Stimulated activated CD8-positive, alpha-beta memory T cell treated with anti-CD3 and anti-CD28 coated beads, Interleukin-2, amount 100 ng/mL, for 48 hours (primary cell): ENCODE results near the gene MYCBP2.

ENCODE experiments used
- DNase-seq, 2 donors: peaks; one replicate each; pipeline ENCODE4 v3.0.0-alpha.2; 2020; ENCODE audit warnings: low read depth in 2 of 2

The MYCBP2 gene

DNA sequence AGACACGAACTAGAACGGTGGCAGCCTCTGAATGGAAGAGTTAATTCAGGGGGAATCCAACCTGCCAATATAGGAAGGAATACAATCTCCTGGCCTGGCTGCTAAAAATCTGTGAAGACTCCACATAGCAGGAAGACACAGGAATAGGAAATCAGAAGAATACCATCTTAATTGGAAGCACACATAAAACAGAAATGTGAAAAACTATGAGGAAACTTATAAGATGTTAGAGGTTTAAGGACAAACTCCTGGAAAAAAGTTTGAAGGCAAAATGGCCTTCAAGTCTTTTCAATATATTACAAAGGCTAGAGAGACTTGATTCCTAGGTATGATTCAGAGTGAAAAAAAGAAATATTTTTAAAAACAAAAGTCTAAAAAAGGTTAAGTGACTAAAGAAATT is 221.8 kb downstream of the MYCBP2 start:
- DNase-seq, result no peak

DNA sequence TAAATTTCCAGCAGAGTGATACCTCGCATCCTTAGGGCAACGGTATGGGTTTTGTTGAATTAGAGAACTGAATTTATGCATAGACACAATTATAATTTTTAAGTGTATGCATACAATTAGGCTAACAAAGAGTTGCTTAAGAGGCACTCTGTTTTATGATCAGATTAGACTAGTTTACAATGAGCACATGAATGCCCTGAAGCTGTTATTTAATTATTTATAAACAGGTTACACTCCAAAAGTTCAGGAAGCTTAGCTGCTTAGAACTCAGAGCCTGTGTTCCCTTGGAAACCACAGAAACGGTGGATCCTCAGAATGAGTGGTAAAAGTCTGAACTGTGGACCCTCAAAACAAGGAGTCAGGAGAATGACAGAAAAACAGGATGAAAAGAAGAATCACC is 227.5 kb downstream of the MYCBP2 start:
- no peak for DNase-seq

DNA sequence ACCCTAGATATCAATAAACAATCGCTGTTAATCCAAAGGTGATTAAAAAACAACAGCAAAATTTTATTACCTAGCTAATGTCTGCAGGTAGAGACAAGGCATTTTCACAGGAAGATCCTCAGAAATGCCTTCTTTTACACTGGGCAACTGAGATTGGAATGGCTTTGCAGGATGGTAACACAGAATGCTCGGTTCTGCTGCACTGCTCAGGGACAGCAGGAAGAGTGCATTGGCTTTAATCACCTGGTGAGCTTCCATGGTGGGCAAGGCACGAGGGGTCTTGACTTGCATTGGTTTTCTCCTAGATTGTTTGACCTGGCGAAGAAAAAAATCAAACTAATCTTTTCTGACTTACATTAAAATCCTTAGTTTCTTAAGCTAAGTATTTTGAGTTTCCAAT is 231.6 kb downstream of the MYCBP2 start:
- no peak for DNase-seq

DNA sequence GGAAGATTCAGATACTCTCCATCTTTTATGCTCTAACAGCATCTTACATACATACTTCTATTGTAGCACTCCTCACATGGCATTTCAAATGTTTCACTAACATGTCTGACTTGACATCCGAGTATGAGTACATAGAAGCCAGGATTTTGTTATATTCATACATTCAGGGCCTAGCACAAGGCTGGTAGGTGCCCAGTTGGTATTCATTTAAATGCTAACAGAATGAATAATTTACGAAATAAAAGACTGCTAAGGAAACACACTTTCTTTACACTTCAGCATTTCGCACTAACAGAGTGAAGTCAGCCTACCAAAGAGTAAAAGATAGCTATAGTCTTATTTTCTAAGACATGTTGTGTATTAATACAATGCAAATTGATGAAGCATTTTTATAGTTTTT is 232.1 kb downstream of the MYCBP2 start:
- DNase-seq, result no peak

DNA sequence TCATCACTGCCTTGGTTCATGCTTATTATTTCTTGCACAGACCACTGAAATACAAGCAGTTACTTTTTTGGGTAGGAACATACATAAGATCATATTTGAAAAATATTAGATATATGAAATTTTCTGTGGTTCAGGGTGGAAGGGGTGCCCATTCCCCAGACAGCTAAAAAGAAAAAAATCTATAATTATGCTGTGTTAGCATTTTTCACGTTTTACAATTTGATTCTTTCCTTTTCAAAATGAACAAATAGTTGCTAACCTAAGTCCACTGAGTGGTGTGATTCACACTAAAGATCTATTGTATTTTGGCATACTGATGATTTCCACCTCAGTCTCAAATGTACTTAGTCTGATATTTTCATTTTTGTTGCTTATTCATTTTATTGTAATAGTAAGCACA is 233.2 kb downstream of the MYCBP2 start:
- no peak for DNase-seq

DNA sequence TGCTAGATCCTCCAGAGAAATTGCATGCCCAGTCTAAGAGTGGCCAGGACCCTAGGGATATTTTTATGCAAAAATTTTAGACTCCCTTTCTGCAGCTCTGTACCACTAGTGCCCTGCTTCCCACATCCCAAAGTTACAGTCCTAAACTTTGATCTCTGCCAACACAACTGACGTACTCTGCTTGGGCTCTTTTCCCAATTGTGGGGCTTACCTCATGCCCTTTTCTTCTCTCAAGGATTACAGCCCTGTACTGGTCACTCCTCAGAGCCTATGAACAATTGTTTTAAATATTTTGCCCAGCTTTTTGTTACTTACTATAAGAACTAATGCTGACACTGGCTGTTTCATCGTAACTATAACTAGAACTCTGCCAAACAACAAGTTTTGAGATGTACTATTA is 242.1 kb downstream of the MYCBP2 start:
- no peak for DNase-seq

DNA sequence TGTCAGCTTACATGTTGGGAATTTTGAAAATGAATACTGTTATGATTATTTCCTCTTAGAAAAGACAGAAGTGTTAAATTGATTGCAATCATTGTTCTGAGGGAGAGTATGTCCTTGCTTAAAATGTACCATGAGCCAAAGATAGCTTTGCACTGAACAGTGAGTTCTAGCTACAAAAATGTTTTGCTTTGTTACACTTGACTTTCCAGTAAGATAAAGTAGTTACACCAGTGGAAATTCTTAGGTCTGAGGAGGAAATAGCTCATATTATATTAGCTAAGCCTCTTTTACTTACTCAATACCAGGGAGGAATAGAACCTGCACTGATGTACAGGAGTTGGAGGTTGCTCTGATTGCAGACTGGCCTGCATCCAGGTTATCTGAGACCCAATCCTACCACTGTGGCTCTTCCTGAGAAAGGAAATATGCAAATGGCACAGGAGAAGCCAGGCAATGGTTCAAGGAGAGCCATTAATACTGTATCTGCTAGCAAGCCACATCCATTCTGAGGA is 246.9 kb downstream of the MYCBP2 start:
- DNase-seq, result no peak

DNA sequence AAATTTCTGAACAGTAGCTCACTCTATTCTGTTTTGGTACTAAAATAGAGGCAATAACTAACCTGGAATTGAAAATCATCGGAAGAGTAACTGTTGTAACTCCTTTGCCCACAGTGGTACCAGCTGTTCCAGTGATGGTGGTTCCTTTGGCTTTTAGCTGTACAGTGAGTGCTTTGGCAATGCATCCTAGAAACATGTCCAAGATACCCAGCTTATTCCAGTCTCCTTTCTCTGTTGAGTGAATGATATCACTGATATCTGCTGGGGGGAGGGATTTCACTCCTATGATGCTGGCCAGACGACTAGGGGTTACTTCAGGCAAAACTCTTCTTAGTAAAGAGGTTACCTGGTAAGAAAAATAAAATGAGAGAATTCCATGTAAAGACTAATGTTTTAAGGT is 259.4 kb downstream of the MYCBP2 start:
- no peak for DNase-seq

DNA sequence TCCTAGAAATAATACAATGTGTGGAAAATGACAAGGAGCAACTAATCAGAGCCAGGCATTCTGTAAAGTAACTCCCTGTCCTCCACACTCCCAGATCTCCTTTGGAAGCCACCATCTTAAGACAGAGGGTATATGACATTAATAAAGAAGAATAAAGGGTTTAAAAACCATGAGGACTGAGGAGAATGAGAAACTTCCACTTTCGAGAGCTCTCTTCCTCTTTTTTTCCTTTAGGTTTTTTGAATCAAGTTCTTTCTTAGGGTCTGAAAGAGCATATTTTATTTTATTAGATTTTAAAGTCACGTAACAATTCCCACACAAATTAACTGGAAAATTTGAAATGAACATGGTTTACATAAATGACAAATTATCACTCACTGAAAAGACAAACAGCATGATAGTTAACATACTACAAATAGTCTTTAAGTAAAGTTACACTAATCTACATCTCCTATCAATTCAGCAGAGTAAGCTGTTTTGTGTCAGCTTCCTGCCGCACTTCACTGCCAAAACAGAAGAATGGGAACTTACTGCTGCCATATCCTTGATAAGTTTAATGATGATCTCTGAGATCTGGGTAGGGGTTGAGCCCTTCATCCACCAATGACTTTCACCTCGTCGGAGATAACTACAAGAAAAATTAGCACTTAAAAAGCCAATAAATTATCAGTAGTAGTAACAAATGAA is 261.3 kb downstream of the MYCBP2 start:
- no peak for DNase-seq

DNA sequence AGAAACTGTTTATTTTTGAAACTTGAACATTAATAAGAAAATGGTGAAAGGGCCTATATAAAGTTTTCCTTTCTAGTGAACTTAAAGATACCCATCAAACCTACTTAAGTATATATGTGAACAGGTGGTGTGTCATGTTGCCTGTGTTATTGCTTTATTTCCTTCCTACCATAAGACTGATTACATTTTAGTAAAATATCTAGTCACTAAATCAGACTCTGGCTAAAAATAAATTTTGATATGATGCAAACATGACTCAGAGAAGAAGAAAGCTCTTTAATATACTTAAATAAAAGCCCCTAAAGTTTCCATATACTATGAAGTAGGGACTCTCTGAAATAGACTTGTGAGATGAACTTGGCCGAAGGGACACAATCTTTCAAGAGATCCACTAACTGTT is 264.8 kb downstream of the MYCBP2 start:
- no peak for DNase-seq

DNA sequence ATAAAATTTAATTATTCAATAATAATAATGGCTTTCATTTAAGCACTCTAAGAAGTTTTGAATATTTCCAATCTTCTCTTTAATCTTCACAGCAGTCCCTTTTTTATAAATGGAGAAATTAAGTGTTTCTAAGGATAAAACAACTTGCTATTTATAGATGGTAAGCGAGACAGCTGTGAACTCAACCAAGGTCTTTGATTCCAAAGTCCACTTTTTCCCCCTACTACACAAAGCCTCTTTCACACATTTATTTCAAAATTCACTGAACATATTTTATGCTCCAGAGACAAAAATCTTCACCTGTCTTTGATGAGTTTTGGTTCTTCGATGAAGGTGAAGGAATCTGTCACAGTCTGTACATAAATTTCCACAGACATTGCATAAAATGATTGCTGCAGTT is 265.5 kb downstream of the MYCBP2 start:
- DNase-seq, result no peak

DNA sequence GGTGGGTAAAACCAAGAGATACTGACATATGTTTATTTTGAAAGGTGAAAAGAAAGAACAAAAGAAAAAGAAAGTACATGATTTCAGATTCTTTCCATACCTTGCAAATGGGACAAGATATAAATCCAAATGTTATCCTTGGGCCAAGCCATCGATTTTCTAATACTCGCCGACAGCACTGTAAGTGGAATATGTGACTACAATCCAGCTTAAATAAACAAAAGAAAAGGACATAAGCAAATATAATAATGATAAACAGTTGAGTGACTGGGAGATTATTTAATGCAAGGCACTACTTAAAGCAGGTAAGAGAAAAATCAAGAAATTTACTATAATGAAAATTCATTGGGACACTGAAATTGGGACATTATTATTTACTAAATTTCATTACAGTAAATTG is 270.0 kb downstream of the MYCBP2 start:
- DNase-seq, result no peak

DNA sequence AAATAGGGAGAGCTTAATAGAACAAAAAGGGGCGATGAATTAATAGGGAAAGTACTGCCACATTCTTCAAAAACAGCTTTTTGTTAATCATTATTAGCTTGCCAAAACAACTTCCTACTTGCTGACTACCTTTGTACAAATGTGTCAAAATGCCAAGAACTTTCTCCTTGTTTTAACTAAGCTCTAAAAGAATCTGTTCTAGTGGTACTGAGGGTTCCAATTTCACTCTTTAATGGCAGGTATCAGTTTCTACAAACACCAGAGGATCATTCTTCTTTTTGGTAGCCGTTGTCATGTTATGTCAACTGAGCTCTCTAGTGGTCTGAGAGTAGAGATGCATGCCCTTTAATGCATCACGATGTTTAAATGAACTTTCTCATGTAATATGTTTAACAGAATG is 270.5 kb downstream of the MYCBP2 start:
- no peak for DNase-seq

DNA sequence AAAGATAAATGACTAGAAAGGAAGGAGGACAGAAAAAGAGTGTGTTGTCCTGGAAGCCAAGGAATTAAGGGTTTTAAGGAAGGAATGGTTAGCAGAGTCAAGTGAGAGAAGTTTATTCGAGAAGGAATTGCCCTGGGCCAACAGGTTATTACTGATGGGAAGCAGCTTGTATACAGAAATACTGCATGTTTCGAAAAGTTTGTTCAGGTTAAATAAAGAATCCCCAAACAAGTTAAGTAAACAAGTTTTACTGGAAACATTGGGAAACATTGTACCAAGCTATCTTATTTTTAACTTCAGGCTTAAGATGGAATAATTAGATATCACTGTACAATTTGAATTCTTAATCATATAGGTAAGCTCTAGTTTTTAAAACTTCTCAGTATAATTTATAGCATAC is 271.7 kb downstream of the MYCBP2 start:
- no peak for DNase-seq

DNA sequence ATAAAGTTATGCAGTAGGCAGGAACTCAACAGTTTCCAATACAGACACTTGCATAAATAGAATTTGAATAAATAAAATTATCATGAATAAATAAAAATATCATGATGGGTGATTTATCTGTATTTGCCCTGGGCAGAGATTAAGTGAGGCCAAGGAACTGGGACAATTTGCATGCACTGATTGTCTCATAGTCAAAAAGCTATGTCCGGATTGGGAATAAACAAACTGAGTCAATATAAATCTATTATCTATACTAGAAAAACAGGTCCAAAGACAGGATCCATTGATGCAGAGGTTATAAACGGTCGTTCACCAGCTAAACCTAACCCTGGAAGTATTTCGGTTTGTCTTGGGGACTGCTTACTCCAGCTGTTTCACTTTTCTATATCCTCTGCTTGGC is 273.7 kb downstream of the MYCBP2 start:
- DNase-seq, result no peak

DNA sequence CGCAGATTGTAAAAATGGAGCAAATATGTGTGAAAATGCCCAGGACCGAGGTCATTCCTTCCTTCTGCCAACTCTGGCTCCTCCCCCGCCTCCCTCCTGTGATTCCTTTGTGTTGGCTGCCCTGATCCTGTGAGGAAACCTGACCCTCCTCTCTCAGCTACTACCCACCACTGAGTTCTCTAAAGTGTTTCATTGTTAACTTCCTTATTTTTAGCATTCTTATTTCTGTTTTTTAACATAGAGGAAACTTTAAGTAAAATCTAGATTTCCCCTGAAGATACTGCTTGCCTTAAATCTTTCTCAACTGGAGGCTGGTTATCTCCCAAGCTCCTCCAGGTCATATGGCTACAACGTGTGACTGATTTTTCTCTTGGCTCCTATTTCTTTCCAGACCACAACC is 278.2 kb downstream of the MYCBP2 start:
- no peak for DNase-seq

DNA sequence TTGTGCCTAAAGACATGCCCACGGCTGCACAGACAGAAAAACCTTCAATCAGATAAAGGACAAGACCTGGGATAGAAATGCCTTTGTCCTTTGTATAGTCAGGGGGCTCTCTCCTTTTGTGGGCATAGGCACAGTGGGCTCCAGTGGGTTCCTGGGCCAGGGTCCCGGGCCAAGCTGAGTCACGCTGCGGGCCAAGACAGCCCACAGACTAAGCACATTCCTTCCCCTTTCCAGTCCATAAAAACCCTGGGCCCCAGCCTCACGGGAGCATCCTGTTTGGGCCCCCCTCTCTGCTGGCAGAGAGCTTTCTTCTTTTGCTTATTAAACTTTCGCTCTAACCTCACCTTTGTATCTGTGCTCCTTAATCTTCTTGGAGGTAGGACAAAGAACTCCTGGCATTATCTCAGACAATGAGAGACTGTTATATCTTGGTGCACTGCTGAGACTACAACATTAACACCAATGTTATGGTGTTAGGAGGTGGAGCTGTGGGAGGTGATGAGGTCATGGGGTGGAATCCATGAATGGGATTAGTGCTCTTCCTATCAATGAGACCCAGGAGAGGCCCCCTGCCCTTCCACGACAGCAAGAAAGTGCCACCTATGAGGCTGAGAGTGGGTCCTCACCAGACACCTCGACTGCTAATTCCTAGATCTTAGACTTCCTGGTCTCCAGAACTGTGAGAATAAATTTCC is 279.1 kb downstream of the MYCBP2 start:
- no peak for DNase-seq

DNA sequence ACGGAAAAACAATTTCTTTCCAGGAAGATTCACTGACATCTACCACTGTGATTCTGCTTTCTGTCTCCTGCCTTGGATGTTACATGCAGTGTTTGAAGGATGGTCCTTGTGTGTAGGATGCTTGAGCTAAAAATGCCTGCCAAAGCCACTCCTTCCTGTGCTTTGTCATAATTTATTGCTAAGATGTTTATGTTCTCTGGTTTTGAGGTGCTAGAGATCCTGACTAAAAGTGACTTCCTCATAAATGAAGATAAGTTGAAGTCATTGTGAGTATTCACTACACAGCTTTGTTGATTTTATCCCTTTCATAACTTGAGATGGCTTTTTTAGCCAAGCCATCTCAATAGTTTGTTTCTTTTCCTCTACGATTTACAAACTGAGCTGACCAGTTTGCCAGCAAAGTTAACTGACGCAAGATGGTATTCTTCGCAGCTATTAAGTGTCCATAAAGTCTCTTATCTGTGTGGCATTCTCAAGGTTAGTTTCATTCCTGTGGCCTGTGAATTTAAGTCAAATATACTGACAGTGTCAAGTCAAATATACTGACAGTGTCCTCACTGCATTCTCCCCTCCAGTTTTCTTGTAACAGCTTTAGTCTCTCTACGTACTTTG is 284.2 kb downstream of the MYCBP2 start:
- DNase-seq, result no peak

DNA sequence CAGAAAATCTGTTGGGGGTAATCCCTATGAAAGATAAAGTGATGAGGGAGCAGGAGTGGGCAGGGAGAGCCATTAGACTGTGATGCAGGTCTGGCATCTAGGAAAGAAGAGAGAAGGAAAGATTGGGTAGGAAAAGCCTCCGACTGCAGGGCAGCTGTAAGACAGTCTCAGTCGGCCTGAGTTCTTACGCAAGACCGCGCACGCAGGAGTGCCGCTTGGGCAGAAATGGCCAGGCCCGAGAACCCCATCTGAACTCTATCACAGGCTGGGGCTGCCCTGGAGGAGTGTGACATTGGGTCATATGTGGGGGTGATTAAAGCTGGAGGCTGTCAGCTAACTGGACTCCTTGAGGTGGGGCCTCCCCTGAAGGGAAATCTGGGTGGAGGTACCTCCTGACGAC is 286.1 kb downstream of the MYCBP2 start:
- DNase-seq, result no peak

DNA sequence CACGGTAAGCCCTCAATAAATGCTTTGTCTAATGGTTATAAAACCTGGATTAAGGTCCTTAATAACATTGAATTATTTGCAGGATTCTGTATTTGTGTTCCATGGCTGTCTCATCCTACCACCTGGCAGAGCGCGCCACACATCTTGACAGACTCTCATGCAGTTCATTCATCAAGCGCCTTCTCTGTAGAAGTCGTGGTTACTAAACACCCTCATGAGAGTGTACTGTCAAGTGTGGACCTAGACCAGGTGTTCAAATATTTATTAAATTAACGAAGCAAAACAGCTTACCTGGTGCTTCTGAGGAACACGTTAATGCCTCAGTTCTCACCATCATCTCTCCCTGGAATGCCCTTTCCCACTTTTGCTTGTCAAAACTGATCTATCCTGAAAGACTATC is 286.8 kb downstream of the MYCBP2 start:
- DNase-seq, result no peak

DNA sequence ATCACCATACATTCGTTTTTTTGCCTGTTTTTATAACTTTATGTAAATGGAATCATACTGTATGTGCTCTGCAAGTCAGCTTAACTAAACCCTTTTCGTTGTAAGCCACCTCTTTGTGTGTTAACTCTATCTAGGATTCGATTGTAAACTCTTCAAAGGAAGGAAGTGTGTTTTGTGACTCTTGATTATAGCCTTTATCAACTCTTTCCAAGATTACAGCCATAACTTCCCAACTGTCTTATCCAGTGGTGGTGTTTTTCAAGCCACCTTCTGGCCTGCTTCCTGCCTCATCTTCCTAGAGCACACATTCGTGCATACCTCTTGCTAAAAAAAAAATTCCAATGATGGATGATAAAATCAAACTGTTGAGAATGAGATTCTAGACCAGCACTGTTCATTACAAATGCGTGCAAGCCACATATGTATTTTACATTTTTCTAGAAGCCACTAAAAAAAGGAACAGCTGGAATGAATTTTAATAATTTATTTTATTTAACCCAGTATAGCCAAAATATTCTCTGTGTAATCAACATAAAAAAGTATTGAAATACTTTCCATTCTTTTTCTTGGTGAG is 287.9 kb downstream of the MYCBP2 start:
- no peak for DNase-seq

DNA sequence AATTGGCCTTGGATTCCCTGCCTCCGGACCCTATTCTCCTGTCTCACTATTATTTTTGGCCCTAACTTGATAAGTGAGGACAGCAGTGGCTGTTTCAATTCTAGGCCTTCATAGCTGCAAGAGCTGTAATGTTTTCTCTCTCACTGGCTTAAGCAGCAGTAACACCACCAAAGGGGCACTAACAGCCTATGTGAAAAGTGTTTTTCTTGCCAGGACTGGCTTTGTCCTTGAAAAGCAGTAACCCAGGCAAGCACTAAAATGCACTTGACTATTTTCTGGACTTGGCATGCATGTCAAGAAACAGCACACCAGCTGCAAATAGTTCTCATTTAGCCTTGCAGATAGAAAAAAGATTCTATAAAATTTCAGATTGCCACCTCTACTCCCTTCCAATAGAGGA is 290.6 kb downstream of the MYCBP2 start:
- no peak for DNase-seq

DNA sequence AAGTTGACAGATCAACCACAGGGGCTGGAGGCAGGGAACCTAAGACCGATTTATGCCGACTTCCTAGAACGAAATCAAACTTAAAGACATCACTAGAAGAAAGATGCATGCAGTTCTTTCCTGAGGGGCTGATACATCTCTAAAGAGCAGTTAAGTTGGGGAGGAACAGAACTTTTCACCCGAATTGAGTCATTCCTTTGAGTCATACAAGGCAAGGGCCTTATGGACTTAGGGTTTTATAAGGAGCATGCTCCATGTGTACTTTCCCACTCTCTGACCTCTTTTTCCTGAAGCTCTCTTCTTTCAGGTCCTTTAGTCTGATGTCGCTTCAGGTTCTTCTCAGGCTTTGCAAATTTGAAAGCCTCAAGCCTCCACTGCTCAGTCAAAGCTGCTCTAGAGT is 292.0 kb downstream of the MYCBP2 start:
- no peak for DNase-seq
